GM12878 (cell line): Measurements from ENCODE around the gene BDP1. TPM values are rescaled to one million over a fixed set of nuclear protein-coding genes. Genes with fewer than 3 reads are reported as not detected.

ENCODE experiments used
- BMI1 ChIP-seq: fragments of 450-650 bp; IDR thresholded peaks from 2 replicates; pipeline ENCODE4 v1.6.1; 2016; ENCODE audit warnings: mild to moderate bottlenecking, moderate library complexity, borderline replicate concordance
- BRCA1 ChIP-seq: IDR thresholded peaks from 2 replicates; pipeline ENCODE4 v1.6.1; 2011; ENCODE audit warnings: low read depth, low read length, improper control_type of control experiment
- CREM ChIP-seq: IDR thresholded peaks from 2 replicates; pipeline ENCODE4 v1.6.1; 2014; ENCODE audit warnings: antibody characterized with exemption, low read depth
- ESRRA ChIP-seq: IDR thresholded peaks from 2 replicates; pipeline ENCODE4 v1.6.1; 2012; ENCODE audit warnings: mild to moderate bottlenecking, low read length, improper control_type of control experiment
- LARP7 ChIP-seq: fragments of 450-650 bp; IDR thresholded peaks from 2 replicates; pipeline ENCODE4 v1.6.1; 2017; ENCODE audit warnings: mild to moderate bottlenecking
- PML ChIP-seq: IDR thresholded peaks from 2 replicates; pipeline ENCODE4 v1.6.1; 2012; ENCODE audit warnings: low read length, inconsistent platforms
- POLR2AphosphoS5 ChIP-seq: IDR thresholded peaks from 2 replicates; pipeline ENCODE4 v1.6.1; 2011; ENCODE audit warnings: mild to moderate bottlenecking, low read length, inconsistent platforms
- SP1 ChIP-seq: IDR thresholded peaks from one replicate; pipeline ENCODE4 v1.6.1; 2011; ENCODE audit warnings: low read depth, low read length
- SPI1 ChIP-seq: IDR thresholded peaks from 2 replicates; pipeline ENCODE4 v1.6.1; 2011; ENCODE audit warnings: low read depth, mild to moderate bottlenecking, low read length, moderate library complexity, borderline replicate concordance; ENCODE audit not compliant: insufficient read depth
- STAT1 ChIP-seq: fragments of 450-650 bp; conservative IDR thresholded peaks from 2 replicates; pipeline ENCODE4 v1.6.1; 2014; ENCODE audit warnings: antibody characterized with exemption, mild to moderate bottlenecking
- SUPT20H ChIP-seq: IDR thresholded peaks from 2 replicates; pipeline ENCODE4 v1.6.1; 2011; ENCODE audit warnings: low read depth, mild to moderate bottlenecking, low read length, moderate library complexity, borderline replicate concordance; ENCODE audit not compliant: control insufficient read depth
- polyA plus RNA-seq, 11 experiments: library from polyadenylated mRNA; depleted of rRNA in 4 of 11; unstranded in 6 of 11; stranded (reverse) in 5 of 11; fragments of >200 nt; fragmentation: Nextera tagmentation in 4 of 11; fragmentation: Illumina TruSeq in 1 of 11; extraction: Ambion mirVana in 4 of 11; extraction: Trizol in 1 of 11; gene quantifications; 1 replicate in 1 of 11; 2 replicates in 10 of 11; pipeline versions ENCODE4 v1.2.1 to v1.2.3, GENCODE V29; 2011 to 2016; ENCODE audit warnings: inconsistent platforms in 2 of 11, missing spikeins in 2 of 11, low read depth in 1 of 11
- total RNA-seq, 4 experiments: library from RNA; depleted of rRNA in 3 of 4; stranded (reverse); fragments of >200 nt in 3 of 4; fragmentation: Illumina TruSeq in 1 of 4; extraction: Trizol in 1 of 4; gene quantifications; 2 replicates each; pipeline versions ENCODE4 v1.2.1 to v1.2.3, GENCODE V29; 2013 to 2021
- TF ChIP-seq, protein P1 (sequence below), 3 experiments: IDR thresholded peaks in 2 of 3; conservative IDR thresholded peaks in 1 of 3; 2 replicates each; pipeline ENCODE4 v1.5.1; 2011; ENCODE audit warnings: low read depth in 3 of 3, low read length in 3 of 3, mild to moderate bottlenecking in 3 of 3, control low read depth in 2 of 3, moderate library complexity in 2 of 3, inconsistent platforms in 1 of 3, mixed read lengths in 1 of 3; ENCODE audit not compliant: control insufficient read depth in 2 of 3, insufficient read depth in 1 of 3; ENCODE audit errors: extremely low read depth in 1 of 3
- TF ChIP-seq, protein P2 (sequence below): fragments of 450-650 bp; conservative IDR thresholded peaks from 2 replicates; pipeline ENCODE4 v1.6.1; 2017; ENCODE audit warnings: mild to moderate bottlenecking, moderate library complexity
- TF ChIP-seq, protein P3 (sequence below): fragments of 450-650 bp; IDR thresholded peaks from 2 replicates; pipeline ENCODE4 v1.6.1; 2017; ENCODE audit warnings: low read depth, mild to moderate bottlenecking, moderate library complexity
- TF ChIP-seq, protein P4 (sequence below): fragments of 450-650 bp; IDR thresholded peaks from 2 replicates; pipeline ENCODE4 v1.6.1; 2016; ENCODE audit warnings: mild to moderate bottlenecking, moderate library complexity, borderline replicate concordance
- TF ChIP-seq, protein P5 (sequence below): fragments of 450-650 bp; IDR thresholded peaks from 2 replicates; pipeline ENCODE4 v1.6.1; 2017; ENCODE audit warnings: mild to moderate bottlenecking, low read depth, inconsistent platforms; ENCODE audit not compliant: poor library complexity, severe bottlenecking

BDP1 gene
- total and polyA plus RNA-seq, 10 of the 15 experiments (the other 5 are each of a cell fraction or from before 2014, with no cell fraction given): 6.1 to 31.1 (median 17.7) TPM

DNA sequence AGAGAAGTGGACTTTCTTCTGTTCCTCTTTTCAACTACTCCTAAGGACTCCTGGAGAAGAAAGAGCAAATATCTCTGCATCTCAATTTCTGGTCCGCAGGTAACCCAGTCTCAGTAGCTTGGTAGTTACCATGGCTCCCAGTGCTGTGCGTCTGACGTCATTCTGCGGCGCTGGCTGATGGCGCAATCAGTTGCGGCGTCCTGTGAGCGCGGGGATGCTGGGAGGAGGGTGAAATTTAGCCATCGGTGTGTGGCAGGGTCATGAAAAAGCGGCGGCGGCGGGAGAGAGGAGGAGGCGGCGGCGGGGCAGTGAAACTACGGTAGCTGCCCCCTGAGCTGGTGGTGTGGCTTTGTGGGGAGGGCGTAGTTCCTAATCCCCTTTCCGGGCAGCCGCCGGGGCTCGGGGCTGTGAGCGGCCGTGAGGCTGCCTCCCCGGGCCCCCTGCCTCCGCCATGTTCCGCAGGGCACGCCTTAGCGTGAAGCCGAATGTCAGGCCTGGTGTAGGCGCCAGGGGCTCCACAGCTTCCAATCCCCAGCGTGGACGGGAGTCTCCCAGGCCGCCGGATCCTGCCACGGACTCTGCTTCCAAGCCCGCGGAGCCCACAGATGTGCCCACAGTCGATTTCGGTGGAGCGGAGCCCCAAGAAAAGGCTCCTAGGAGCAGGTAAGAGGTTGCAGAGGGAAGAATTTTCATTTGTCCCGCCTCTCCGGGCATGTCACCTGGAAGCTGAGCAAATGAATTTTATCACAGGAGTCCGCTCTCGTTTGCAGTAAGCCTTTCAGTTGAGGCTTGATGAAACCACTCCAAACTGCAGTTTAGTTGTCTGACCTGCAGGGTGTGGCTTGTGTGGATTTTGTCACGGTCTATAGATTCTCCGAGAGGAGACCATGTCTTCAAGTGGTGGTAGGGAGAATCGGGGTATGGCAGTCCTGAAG is at the start of gene BDP1 (continued):
- TF ChIP-seq BRCA1 (no peak), SPI1 (no peak), PML (peak; percentile 54; the same call in 1 of the 2 replicates), LARP7 (peak; percentile 83), ESRRA (no peak), CREM (peak; percentile 100), SUPT20H (no peak), BMI1 (peak; percentile 92), STAT1 (0 out of 2 replicates have a peak, but pooled peaks have one; percentile 40), SP1 (peak; percentile 51), POLR2AphosphoS5 (peak; percentile 67; the same call in 1 of the 2 replicates)
- TF ChIP-seq, protein P1, sequence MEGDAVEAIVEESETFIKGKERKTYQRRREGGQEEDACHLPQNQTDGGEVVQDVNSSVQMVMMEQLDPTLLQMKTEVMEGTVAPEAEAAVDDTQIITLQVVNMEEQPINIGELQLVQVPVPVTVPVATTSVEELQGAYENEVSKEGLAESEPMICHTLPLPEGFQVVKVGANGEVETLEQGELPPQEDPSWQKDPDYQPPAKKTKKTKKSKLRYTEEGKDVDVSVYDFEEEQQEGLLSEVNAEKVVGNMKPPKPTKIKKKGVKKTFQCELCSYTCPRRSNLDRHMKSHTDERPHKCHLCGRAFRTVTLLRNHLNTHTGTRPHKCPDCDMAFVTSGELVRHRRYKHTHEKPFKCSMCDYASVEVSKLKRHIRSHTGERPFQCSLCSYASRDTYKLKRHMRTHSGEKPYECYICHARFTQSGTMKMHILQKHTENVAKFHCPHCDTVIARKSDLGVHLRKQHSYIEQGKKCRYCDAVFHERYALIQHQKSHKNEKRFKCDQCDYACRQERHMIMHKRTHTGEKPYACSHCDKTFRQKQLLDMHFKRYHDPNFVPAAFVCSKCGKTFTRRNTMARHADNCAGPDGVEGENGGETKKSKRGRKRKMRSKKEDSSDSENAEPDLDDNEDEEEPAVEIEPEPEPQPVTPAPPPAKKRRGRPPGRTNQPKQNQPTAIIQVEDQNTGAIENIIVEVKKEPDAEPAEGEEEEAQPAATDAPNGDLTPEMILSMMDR (IDR thresholded peaks at IDR 0.05 in 2 of 3, conservative IDR thresholded peaks at IDR 0.05 in 1 of 3; ENCODE audit: control insufficient read depth in 2 of 3, extremely low read depth in 1 of 3, insufficient read depth in 1 of 3, low read depth in 3 of 3, low read length in 3 of 3): peak in 2 of 3 experiments; percentile 37 to 43; a peak in 4 of 6 replicates
- TF ChIP-seq, protein P2, sequence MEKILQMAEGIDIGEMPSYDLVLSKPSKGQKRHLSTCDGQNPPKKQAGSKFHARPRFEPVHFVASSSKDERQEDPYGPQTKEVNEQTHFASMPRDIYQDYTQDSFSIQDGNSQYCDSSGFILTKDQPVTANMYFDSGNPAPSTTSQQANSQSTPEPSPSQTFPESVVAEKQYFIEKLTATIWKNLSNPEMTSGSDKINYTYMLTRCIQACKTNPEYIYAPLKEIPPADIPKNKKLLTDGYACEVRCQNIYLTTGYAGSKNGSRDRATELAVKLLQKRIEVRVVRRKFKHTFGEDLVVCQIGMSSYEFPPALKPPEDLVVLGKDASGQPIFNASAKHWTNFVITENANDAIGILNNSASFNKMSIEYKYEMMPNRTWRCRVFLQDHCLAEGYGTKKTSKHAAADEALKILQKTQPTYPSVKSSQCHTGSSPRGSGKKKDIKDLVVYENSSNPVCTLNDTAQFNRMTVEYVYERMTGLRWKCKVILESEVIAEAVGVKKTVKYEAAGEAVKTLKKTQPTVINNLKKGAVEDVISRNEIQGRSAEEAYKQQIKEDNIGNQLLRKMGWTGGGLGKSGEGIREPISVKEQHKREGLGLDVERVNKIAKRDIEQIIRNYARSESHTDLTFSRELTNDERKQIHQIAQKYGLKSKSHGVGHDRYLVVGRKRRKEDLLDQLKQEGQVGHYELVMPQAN: peak; percentile 89
- TF ChIP-seq, protein P3, sequence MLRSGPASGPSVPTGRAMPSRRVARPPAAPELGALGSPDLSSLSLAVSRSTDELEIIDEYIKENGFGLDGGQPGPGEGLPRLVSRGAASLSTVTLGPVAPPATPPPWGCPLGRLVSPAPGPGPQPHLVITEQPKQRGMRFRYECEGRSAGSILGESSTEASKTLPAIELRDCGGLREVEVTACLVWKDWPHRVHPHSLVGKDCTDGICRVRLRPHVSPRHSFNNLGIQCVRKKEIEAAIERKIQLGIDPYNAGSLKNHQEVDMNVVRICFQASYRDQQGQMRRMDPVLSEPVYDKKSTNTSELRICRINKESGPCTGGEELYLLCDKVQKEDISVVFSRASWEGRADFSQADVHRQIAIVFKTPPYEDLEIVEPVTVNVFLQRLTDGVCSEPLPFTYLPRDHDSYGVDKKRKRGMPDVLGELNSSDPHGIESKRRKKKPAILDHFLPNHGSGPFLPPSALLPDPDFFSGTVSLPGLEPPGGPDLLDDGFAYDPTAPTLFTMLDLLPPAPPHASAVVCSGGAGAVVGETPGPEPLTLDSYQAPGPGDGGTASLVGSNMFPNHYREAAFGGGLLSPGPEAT: peak; percentile 87
- TF ChIP-seq, protein P4, sequence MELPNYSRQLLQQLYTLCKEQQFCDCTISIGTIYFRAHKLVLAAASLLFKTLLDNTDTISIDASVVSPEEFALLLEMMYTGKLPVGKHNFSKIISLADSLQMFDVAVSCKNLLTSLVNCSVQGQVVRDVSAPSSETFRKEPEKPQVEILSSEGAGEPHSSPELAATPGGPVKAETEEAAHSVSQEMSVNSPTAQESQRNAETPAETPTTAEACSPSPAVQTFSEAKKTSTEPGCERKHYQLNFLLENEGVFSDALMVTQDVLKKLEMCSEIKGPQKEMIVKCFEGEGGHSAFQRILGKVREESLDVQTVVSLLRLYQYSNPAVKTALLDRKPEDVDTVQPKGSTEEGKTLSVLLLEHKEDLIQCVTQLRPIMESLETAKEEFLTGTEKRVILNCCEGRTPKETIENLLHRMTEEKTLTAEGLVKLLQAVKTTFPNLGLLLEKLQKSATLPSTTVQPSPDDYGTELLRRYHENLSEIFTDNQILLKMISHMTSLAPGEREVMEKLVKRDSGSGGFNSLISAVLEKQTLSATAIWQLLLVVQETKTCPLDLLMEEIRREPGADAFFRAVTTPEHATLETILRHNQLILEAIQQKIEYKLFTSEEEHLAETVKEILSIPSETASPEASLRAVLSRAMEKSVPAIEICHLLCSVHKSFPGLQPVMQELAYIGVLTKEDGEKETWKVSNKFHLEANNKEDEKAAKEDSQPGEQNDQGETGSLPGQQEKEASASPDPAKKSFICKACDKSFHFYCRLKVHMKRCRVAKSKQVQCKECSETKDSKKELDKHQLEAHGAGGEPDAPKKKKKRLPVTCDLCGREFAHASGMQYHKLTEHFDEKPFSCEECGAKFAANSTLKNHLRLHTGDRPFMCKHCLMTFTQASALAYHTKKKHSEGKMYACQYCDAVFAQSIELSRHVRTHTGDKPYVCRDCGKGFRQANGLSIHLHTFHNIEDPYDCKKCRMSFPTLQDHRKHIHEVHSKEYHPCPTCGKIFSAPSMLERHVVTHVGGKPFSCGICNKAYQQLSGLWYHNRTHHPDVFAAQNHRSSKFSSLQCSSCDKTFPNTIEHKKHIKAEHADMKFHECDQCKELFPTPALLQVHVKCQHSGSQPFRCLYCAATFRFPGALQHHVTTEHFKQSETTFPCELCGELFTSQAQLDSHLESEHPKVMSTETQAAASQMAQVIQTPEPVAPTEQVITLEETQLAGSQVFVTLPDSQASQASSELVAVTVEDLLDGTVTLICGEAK: peak; percentile 70
- TF ChIP-seq, protein P5, sequence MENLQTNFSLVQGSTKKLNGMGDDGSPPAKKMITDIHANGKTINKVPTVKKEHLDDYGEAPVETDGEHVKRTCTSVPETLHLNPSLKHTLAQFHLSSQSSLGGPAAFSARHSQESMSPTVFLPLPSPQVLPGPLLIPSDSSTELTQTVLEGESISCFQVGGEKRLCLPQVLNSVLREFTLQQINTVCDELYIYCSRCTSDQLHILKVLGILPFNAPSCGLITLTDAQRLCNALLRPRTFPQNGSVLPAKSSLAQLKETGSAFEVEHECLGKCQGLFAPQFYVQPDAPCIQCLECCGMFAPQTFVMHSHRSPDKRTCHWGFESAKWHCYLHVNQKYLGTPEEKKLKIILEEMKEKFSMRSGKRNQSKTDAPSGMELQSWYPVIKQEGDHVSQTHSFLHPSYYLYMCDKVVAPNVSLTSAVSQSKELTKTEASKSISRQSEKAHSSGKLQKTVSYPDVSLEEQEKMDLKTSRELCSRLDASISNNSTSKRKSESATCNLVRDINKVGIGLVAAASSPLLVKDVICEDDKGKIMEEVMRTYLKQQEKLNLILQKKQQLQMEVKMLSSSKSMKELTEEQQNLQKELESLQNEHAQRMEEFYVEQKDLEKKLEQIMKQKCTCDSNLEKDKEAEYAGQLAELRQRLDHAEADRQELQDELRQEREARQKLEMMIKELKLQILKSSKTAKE: peak; percentile 16
